ENCODE data around the gene RBCK1.
"Not testable (repeated sequence)": the region's sequence is repeated elsewhere in the genome, so short reads cannot be mapped to it uniquely, and the experiment has no call there.

Gene RBCK1

DNA sequence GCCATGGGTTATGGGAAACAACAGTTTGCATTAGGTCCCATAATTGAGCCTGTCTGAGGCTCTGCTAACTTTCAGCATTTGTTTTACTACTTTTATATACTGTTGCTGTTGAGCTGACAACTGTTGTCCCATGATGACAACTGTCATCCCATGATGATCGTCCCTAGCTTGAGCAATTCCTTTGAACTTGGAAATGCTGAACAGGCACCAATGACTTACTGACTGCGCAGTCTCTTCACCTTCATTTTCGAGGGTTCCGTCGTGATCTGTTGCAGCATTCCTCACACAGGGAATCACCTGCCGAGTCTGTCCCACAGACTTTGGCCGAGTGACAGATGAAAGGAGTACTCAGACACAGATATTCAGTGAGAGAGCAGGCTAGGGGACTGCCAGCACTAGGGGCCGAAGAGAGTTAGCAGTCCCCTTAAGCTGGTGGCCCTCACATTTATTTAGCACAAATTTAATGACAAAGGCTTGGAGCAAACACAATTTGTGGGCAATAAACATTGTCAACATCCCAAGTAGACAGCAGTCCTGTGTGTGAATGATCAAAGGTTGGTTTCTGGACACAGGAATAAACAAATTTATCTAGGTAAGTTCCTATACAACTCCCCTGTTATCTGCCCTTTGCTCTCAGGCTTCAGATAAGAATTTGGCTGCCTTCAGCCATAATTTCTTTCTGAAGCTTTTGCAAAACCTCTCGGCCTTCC is 64.2 kb downstream of the RBCK1 start:
- H3K27ac ChIP-seq (ENCODE audit: insufficient read depth in 1 of 2, low read depth in 1 of 2, low read length in 2 of 2, poor library complexity in 1 of 2, severe bottlenecking in 2 of 2) = no peak overlapping the region
- DNase-seq = no peak
- ChIA-PET POLR2A (interaction anchor here (0.6 kb wide), 1 partner anchor 132 kb away, joined by 3 read pairs; no protein-coding TSS in a partner anchor), CTCF (interaction anchor here (1.0 to 2.2 kb wide), 5 partner anchors 9 to 117 kb away, joined by 3 to 7 read pairs (median 5); no protein-coding TSS in a partner anchor)
- peaks cover 0 to 18% (median 7%) of the 10 kb centered on the region in 5 experiments for H3K9me3 ChIP-seq (ENCODE audit: control extremely low read depth in 1 of 5, control insufficient read depth in 4 of 5, insufficient read depth in 2 of 5, low read depth in 1 of 5, low read length in 4 of 5)
- H3K4me3 ChIP-seq (ENCODE audit: control insufficient read depth in 1 of 7, extremely low read depth in 1 of 7, insufficient read depth in 4 of 7, low read depth in 2 of 7, low read length in 6 of 7) = no peak overlapping the region
- no peaks in the 10 kb centered on the region for H3K4me1 ChIP-seq (ENCODE audit: control extremely low read depth in 1 of 4, control insufficient read depth in 4 of 4, insufficient read depth in 4 of 4, low read length in 3 of 4)
- no peaks in the 10 kb centered on the region for H3K27me3 ChIP-seq (replicated peaks in 2 of 5; ENCODE audit: control insufficient read depth in 4 of 5, insufficient read depth in 5 of 5, low read length in 4 of 5)
- peaks cover 2 to 17% (median 5%) of the 10 kb centered on the region in 4 experiments for H3K36me3 ChIP-seq (ENCODE audit: control insufficient read depth in 4 of 4, insufficient read depth in 4 of 4, low read length in 3 of 4)
- 97% methylated on average over 9 of the region's 9 CpGs for WGBS (ENCODE audit: insufficient coverage)

DNA sequence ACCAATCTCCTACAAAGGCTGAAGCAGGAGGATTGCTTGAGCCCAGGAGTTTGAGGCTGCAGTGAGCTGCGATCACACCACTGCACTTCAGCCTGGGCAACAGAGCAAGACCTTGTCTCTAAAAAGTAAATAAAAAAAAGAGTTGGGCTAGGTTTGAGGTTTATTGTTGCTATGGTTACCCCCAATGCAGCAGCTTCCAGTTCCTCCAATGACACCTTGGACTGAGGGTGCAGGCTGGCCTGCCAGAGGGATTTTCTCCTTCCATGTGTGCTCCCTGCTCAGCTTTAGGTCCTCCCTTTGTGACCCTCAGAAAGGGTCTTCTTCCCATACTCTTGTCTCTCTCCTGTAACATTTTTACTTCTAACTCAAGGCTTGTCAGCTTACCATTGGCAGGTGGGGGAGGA is 64.8 kb downstream of the RBCK1 start:
- peak in 2 of 3 donors; percentile 35 to 40 for DNase-seq
- Histone ChIP-seq H3K9me3 (ENCODE audit: control extremely low read depth in 1 of 5, control insufficient read depth in 4 of 5, insufficient read depth in 2 of 5, low read depth in 1 of 5, low read length in 4 of 5) (peaks cover 0 to 13% (median 7%) of the 10 kb centered on the region in 5 experiments), H3K4me3 (ENCODE audit: control insufficient read depth in 1 of 7, extremely low read depth in 1 of 7, insufficient read depth in 4 of 7, low read depth in 2 of 7, low read length in 6 of 7) (no peak overlapping the region), H3K27me3 (replicated peaks in 2 of 5; ENCODE audit: control insufficient read depth in 4 of 5, insufficient read depth in 5 of 5, low read length in 4 of 5) (no peaks in the 10 kb centered on the region), H3K36me3 (ENCODE audit: control insufficient read depth in 4 of 4, insufficient read depth in 4 of 4, low read length in 3 of 4) (peaks cover 2 to 20% (median 6%) of the 10 kb centered on the region in 4 experiments), H3K4me1 (ENCODE audit: control extremely low read depth in 1 of 4, control insufficient read depth in 4 of 4, insufficient read depth in 4 of 4, low read length in 3 of 4) (no peaks in the 10 kb centered on the region), H3K27ac (ENCODE audit: insufficient read depth in 1 of 2, low read depth in 1 of 2, low read length in 2 of 2, poor library complexity in 1 of 2, severe bottlenecking in 2 of 2) (no peak overlapping the region)
- POLR2A ChIA-PET = interaction anchor here (0.6 kb wide), 1 partner anchor 133 kb away, joined by 3 read pairs; no protein-coding TSS in a partner anchor
- whole genome bisulfite sequencing (ENCODE audit: insufficient coverage) = no CpG with 5 or more reads among the region's 1 CpG
- CTCF ChIA-PET = interaction anchor here (1.0 to 2.2 kb wide), 5 partner anchors 9 to 118 kb away, joined by 3 to 7 read pairs (median 5); no protein-coding TSS in a partner anchor

DNA sequence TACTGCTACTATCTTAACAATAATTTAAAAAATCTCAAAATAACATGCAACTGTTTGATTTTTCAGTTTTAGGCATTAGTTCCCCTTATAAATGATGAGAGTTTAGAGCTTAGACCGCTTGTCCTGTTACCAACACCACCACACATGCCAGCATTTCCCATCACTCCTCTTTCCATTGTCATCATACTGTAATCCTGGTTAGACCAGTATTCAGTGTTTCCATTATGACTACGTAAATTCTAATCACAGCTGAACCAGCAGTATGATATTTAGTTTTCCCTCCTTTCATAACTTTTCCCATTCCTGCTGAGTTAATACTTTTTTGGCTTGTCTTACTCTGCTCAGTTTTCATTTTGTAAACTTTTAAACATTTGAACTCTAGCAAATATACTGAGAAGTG is 66.5 kb downstream of the RBCK1 start:
- no peaks in the 10 kb centered on the region for H3K4me1 ChIP-seq (ENCODE audit: control extremely low read depth in 1 of 4, control insufficient read depth in 4 of 4, insufficient read depth in 4 of 4, low read length in 3 of 4)
- H3K9me3 ChIP-seq (ENCODE audit: control extremely low read depth in 1 of 5, control insufficient read depth in 4 of 5, insufficient read depth in 2 of 5, low read depth in 1 of 5, low read length in 4 of 5) = peaks cover 0 to 10% (median 7%) of the 10 kb centered on the region in 5 experiments
- no peak overlapping the region for H3K27ac ChIP-seq (ENCODE audit: insufficient read depth in 1 of 2, low read depth in 1 of 2, low read length in 2 of 2, poor library complexity in 1 of 2, severe bottlenecking in 2 of 2)
- no peak for DNase-seq
- peaks cover 5 to 26% (median 12%) of the 10 kb centered on the region in 4 experiments for H3K36me3 ChIP-seq (ENCODE audit: control insufficient read depth in 4 of 4, insufficient read depth in 4 of 4, low read length in 3 of 4)
- WGBS (ENCODE audit: insufficient coverage) = 93% methylated on average over 2 of the region's 2 CpGs
- ChIA-PET POLR2A (no interaction called here), CTCF (interaction anchor here (1.1 to 1.2 kb wide), 2 partner anchors 10 to 112 kb away, joined by 3 read pairs; no protein-coding TSS in a partner anchor)
- H3K4me3 ChIP-seq (ENCODE audit: control insufficient read depth in 1 of 7, extremely low read depth in 1 of 7, insufficient read depth in 4 of 7, low read depth in 2 of 7, low read length in 6 of 7) = no peak overlapping the region
- no peaks in the 10 kb centered on the region for H3K27me3 ChIP-seq (replicated peaks in 2 of 5; ENCODE audit: control insufficient read depth in 4 of 5, insufficient read depth in 5 of 5, low read length in 4 of 5)

DNA sequence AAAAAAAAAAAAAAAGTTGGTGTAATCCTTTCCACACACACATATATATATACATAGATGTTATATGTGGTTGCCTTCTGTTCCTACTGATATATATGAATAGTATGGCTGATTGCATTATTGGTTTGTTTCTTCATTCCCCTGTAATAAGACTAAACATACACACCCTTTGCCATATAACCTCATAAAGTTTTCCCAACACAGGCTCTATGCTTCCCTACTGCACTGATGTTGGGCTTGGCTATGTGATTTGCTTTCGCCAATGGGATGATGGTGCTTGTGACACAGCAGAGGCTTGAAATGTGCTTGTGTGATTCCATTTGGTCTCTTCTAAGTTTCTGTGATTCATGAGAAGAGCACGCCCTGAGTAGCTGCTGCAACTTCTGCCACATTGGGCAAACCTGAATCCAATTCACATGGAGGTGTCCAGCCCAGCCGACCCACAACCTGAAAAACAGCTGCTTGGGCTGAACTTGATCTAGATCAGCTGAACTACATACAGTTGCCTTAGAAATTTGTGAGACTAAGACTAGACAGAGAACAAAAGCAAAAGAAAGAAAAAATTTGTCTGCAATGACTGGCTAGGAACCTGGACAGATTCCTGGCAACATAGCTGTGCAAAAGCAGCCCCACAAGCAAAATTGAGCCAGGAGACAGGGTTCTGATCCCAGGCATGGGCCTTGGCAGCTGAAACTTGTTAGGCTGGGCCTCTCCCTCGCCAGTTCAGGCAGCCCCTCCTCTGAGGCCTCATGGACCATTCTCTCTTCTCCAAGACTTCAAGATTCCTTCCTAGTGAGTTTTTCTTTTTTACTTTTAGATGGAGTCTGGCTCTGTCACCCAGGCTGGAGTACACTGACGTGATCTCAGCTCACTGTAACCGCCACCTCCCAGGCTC is 67.6 kb downstream of the RBCK1 start:
- H3K4me1 ChIP-seq (ENCODE audit: control extremely low read depth in 1 of 4, control insufficient read depth in 4 of 4, insufficient read depth in 4 of 4, low read length in 3 of 4) = no peaks in the 10 kb centered on the region
- no peak for DNase-seq
- H3K27ac ChIP-seq (ENCODE audit: insufficient read depth in 1 of 2, low read depth in 1 of 2, low read length in 2 of 2, poor library complexity in 1 of 2, severe bottlenecking in 2 of 2) = no peak overlapping the region
- CTCF ChIA-PET = interaction anchor here (0.7 to 10.8 kb wide), 11 partner anchors 11 to 122 kb away, joined by 3 to 103 read pairs (median 4); no protein-coding TSS in a partner anchor
- peaks cover 0 to 7% (median 2%) of the 10 kb centered on the region in 5 experiments for H3K9me3 ChIP-seq (ENCODE audit: control extremely low read depth in 1 of 5, control insufficient read depth in 4 of 5, insufficient read depth in 2 of 5, low read depth in 1 of 5, low read length in 4 of 5)
- POLR2A ChIA-PET = no interaction called here
- WGBS (ENCODE audit: insufficient coverage) = 96% methylated on average over 6 of the region's 6 CpGs
- H3K27me3 ChIP-seq (replicated peaks in 2 of 5; ENCODE audit: control insufficient read depth in 4 of 5, insufficient read depth in 5 of 5, low read length in 4 of 5) = no peaks in the 10 kb centered on the region
- H3K4me3 ChIP-seq (ENCODE audit: control insufficient read depth in 1 of 7, extremely low read depth in 1 of 7, insufficient read depth in 4 of 7, low read depth in 2 of 7, low read length in 6 of 7) = no peak overlapping the region
- H3K36me3 ChIP-seq (ENCODE audit: control insufficient read depth in 4 of 4, insufficient read depth in 4 of 4, low read length in 3 of 4) = peaks cover 5 to 31% (median 16%) of the 10 kb centered on the region in 4 experiments

DNA sequence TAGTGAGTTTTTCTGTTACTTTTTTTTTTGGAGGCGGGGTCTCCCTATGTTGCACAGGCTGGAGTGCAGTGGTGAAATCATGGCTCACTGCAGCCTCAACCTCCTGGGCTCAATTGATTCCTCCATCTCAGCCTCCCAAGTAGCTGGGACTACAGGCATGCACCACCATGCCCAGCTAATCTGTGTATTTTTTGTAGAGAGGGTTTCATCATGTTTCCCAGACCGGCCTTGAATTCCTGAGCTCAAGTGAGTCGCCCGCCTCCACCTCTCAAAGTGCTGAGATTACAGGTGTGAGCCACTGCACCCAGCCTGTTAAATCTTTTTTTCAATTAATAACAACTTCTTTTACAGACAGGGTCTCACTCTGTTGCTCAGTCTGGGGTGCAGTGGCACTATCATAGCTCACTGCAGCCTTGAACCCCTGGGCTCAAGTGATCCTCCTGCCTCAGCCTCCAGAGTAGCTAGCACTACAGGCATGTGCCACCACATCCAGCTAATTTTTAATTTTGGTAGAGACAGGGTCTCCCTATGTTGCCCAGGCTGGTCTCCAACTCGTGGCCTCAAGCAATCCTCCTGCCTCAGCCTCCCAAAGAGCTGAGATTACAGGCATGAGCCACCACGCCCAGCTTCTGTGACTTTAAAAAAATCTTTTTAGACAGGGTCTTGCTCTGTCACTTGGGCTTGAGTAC is 68.6 kb downstream of the RBCK1 start:
- not testable (repeated sequence) for H3K27me3 ChIP-seq (replicated peaks in 2 of 5; ENCODE audit: control insufficient read depth in 4 of 5, insufficient read depth in 5 of 5, low read length in 4 of 5); H3K27ac ChIP-seq (ENCODE audit: insufficient read depth in 1 of 2, low read depth in 1 of 2, low read length in 2 of 2, poor library complexity in 1 of 2, severe bottlenecking in 2 of 2); H3K4me3 ChIP-seq (ENCODE audit: control insufficient read depth in 1 of 7, extremely low read depth in 1 of 7, insufficient read depth in 4 of 7, low read depth in 2 of 7, low read length in 6 of 7); H3K4me1 ChIP-seq (ENCODE audit: control extremely low read depth in 1 of 4, control insufficient read depth in 4 of 4, insufficient read depth in 4 of 4, low read length in 3 of 4); H3K9me3 ChIP-seq (ENCODE audit: control extremely low read depth in 1 of 5, control insufficient read depth in 4 of 5, insufficient read depth in 2 of 5, low read depth in 1 of 5, low read length in 4 of 5); DNase-seq
- 97% methylated on average over 6 of the region's 6 CpGs for WGBS (ENCODE audit: insufficient coverage)
- ChIA-PET POLR2A (interaction anchor here (0.6 kb wide), 1 partner anchor 44 kb away, joined by 3 read pairs; no protein-coding TSS in a partner anchor), CTCF (interaction anchor here (0.7 to 10.8 kb wide), 17 partner anchors 8 to 131 kb away, joined by 3 to 103 read pairs (median 4); partner anchors contain the start of gene TBC1D20)
- H3K36me3 ChIP-seq (ENCODE audit: control insufficient read depth in 4 of 4, insufficient read depth in 4 of 4, low read length in 3 of 4) = peaks cover 7 to 40% (median 22%) of the 10 kb centered on the region in 4 experiments

DNA sequence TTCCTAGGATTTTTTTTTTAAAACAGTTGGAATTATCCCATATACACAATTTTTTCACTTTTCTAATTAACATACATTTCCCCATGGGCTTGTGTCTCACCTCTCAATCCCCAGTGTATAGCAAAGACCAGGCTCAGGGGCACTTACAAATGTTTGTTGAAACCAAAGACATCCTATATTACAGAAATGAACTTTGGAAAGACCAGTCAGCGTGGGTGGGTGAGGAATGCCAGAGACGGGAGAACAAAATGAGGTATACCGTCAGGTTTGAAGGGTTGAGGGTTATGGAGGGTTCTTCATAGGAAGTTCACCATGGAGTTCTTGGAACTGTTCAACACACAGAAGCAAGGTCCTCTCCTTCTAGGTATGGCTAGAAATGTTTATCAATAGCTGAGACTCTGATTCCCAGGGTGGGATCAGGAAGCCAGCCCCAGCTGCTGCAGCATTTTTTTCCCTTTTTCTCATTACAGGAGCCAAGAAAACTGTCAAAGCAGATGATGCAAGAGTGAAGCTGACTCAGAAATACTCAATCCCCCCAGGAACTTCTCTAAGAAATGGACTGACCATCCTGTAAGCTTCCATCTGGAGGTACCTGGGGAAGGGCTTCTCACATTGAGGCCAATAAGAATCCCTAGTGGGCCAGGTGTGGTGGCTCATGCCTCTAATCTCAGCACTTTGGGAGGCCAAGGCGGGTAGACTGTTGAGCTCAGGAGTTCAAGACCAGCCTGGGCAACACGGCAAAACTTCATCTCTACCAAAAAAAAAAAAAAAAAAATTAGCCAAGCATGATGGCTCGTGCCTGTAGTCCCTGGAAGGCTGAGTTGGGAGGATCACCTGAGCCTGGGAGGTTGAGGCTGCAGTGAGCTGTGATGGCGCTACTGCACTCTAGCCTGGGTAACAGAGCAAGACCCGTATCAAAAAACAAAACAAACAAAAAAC is 70.2 kb downstream of the RBCK1 start:
- peaks cover 14 to 51% (median 37%) of the 10 kb centered on the region in 4 experiments for H3K36me3 ChIP-seq (ENCODE audit: control insufficient read depth in 4 of 4, insufficient read depth in 4 of 4, low read length in 3 of 4)
- H3K27ac ChIP-seq (ENCODE audit: insufficient read depth in 1 of 2, low read depth in 1 of 2, low read length in 2 of 2, poor library complexity in 1 of 2, severe bottlenecking in 2 of 2) = no peak overlapping the region
- POLR2A ChIA-PET = no interaction called here
- DNase-seq = no peak
- H3K4me1 ChIP-seq (ENCODE audit: control extremely low read depth in 1 of 4, control insufficient read depth in 4 of 4, insufficient read depth in 4 of 4, low read length in 3 of 4) = no peaks in the 10 kb centered on the region
- no peaks in the 10 kb centered on the region for H3K27me3 ChIP-seq (replicated peaks in 2 of 5; ENCODE audit: control insufficient read depth in 4 of 5, insufficient read depth in 5 of 5, low read length in 4 of 5)
- H3K4me3 ChIP-seq (ENCODE audit: control insufficient read depth in 1 of 7, extremely low read depth in 1 of 7, insufficient read depth in 4 of 7, low read depth in 2 of 7, low read length in 6 of 7) = no peak overlapping the region
- WGBS (ENCODE audit: insufficient coverage) = no CpG with 5 or more reads among the region's 8 CpGs
- CTCF ChIA-PET = interaction anchor here (0.7 to 10.8 kb wide), 17 partner anchors 9 to 125 kb away, joined by 3 to 103 read pairs (median 4); no protein-coding TSS in a partner anchor
- H3K9me3 ChIP-seq (ENCODE audit: control extremely low read depth in 1 of 5, control insufficient read depth in 4 of 5, insufficient read depth in 2 of 5, low read depth in 1 of 5, low read length in 4 of 5) = no peaks in the 10 kb centered on the region
